Brain pericyte (primary cell): ENCODE measurements around the gene CBX1.

Experiments
- DNase-seq: peaks from one replicate; pipeline ENCODE4 v3.0.0-alpha.2; 2012; ENCODE audit warnings: low read depth, low spot score

Gene CBX1

DNA sequence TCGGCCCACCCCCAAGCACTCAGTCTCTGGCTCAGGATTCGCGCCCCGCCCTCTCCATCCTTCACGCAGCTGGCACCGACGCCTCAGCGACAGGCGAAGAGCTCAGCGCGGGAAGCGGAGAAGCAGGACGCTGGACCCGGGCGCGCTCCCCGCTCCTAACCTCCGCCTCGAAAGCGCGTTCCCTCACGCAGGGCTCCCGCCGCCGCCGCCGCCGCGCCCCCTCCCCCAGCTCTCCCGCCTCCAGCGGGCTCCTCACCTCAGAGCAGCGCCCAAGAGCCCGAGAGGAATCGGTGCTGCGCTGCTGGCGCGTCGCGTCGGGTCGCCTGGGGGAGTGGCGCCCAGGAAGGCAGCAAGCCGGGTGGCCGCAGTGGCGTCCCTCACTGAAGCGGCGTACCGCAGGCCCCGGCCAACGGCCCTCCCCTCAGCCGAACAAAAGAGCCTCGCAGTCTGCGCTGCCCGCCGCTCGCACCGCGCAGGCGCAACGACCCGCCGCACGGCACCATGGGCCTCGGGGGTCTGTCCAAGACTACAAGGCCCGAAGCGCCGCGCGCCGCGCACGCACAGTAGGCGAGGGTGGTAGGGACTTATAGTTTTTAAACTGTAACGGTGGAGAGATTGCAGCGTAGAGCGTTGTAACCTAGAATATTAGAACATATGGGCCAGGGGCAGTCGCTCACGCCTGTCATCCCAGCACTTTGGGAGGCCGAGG is at the start of gene CBX1:
TSS of gene CBX1 (minus strand) at position 467 of the 709 bp plus-strand sequence. CDS start 24,474 bp downstream, outside the sequence.
- peak; percentile 77 for DNase-seq

DNA sequence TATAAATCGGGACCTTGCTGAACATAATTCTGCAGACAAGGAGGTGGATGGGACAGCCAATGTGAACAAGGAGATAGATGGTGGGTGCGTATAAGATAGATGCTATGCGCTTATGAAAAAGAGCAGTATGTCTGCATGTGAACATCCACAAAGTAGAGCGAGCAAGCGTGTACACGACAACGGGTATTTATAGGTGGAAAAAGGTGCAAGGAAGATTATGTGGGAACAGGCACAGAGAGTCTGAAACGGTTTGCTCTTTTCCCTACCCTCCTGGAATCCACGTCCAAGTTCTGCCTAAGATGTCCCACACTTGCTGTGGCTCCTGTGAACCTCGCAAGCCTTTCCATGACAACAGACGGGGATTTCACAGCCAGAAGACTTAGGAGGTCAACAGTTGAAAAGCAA is 49.3 kb upstream of the CBX1 start:
- DNase-seq: no peak

DNA sequence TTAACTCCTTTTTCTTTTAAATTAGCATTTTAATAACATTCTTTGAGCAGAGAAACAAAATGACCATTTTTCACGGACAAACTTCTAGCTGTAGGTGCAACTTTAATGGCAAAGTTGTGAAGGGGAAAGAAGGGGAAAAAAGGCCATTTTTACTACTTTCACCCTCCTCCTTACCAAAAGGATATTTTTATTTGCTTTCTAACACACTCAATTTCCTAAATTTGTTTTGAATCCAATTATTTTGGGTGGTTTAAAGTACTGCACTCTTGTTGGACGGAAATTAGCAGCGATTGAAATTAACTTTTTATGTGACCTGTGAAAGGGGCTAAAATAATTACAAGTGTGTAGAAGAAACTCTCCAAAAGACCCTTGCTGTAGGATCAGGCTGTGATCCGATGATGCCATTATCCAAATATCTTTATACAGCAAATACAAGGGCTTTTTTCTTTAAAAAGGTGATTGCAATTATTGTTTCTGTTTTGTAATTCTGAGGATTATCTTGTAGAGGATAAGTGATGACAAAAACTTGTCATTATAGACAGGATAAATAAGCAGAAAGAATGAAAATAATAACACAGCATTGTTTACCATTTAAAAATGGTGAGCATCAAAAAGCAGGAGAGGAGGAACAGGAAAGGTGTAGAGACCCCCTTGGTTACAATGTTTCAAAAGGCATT is 48.6 kb upstream of the CBX1 start:
- no peak for DNase-seq

DNA sequence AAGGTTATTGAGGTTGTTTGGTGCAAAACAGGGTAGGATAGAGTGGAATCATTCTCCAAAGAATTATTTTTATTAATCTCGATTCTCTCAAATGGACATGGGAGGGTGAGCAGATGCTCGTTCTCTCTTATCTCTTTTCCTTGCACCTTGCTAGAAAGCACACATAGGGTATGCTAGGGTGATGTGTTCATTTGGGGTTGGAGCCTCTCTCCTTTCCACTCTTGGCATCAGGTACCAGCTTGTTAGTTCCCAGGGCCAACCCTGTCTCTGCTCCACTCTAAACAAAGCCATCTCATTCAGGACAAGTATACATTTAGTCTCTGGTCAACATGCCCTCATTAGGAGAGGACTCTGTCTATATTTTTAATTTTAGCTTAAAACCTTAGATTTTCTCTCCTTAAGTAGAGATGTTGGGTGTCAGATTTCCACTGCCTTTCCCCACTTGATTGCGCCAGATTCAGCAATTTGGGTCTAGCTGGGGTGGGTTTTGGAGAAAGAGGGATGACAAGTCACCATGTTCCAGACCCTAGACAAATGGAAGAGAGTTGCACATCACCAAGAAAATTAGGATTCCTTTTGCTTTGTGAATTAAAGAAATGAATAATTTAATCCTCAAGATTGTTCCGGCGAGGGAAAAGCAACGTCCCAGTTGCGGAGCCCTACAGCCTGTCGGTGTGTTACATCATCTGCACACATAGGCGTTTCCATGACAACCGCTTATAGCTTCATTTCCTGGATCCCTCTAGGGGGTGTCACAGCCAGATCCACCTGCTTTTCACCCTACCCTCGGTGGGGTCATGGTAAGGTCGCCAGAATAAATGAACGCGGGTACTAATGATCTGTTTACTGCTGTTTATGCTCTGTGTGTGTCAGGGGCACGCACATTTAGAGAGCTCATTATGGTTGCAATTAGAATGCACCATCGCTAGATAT is 47.8 kb upstream of the CBX1 start:
- no peak for DNase-seq

DNA sequence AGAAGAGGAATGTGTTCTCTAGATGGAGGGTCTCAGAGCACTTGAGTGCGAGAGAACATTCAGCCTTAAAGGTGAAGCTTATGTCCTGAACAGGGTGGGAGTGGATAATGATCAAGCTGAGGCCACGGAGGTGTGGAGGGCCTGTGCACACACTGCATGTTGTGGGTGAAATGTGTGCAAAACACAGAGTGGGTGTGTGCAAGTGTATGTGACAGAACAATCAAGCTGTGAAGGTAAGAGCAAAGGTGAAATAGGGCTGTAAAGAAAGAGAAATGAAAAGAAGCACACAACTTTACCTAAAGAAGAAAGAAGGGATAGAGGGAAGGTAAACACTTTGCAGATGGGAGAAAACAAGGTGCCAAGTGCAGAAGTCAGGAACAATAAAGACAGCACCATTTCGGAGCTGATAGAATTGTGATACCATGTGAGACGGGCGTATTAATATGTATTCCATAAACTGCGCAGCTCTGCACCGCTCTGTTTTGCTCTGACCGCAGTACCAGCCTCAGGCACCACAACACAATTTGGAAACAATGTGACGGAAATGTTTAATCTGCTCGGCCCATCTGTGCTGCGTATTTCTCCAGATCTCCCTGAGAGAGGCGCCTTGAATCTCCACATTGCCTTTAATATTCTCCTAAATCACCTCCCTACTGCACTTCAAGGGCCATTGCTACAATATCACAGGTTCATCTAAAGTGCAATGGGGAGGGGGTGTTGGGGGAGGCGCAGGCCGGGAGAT is 46.9 kb upstream of the CBX1 start:
- no peak for DNase-seq

DNA sequence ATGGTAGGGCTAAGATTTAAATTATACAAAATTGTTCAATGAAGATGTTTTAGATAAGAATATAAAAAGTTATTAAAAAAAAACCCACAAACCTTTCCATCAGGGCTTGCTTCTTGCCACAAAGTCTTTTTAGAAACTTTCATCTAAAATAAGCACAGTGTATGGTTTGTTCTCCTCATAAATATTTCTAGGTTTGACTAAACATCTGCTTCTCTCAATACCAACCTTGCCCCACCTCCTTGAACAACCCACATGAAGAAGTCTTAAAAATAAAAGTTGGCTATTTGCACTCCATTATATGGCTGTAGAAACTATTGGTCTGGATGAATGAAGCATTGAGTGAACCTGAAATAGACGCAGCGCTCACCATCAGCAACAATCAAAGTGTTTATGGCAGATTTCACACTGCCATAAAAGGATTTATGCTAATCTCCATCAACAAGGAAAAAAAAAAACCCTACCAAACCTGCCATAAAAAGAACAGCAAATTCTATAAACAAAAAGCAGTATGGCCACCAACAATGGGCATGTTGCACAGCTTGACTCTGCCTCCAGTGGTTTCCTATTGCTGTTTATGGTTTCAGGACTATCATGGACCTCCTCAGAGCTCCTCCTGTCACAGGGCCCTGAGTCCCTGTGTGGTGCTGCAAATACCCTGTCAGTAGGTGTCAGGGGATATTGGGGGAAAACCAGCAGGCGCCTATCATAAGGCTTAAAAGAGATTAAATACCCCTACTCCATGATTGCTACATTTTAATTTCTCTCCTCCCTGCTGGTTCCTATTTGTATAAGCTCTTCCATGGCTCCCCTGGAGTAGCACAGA is 43.9 kb upstream of the CBX1 start:
- no peak for DNase-seq

DNA sequence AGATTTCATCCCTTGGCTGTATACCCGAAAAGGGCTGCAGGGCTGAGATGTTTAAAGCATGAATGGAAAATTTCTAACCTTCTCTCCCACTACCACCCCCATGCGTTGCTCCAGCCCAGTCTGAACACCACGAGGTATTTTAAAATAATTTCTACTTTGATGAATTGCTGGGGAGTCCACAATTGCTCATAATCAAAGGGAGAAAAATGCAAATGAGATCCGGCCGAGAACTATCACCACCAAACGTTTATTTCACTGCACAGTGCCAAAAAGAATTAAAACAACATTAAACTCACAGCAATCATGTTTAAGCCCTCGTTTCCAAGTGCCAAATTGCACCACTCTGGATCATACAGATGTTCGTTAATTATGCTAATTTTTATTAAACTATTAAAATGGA is 43.0 kb upstream of the CBX1 start:
- no peak for DNase-seq

DNA sequence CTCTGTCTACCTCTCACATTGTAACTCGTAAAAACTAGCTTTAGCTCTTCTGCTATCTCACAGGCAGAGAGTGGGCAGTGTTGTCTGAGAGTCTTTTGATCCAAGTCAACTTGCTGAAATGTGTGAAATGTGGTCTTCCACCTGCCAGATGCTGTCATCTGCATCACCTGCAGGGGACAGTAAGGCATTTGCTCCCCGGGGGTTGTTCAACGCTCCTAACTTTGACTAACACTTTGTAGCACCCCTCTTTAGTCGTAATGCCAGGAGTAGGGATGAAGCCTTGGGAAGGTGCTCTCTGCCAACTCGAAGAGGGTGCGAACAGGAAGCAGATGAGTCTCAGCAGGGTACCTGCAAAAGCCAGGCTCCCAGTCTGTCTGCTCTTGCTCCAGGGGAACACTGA is 42.4 kb upstream of the CBX1 start:
- no peak for DNase-seq

DNA sequence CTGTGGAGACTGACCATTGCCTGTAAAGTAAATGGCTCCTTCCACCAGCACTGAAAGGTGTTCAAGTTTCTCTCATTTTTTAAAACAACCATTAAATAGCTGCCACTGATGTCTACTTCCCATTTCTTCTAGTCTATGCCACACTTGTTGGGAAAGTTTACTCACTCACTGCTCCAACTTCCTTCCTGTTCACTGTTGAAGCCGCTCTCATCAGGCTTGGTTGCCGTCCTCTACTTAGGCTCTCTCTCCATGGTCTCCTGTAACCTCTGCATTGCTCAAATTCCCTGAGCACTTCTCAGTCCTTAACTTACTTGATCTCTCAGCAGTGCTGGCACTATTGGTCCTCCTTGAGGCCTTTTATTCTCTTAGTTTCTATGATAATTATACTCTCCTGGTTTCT is 38.7 kb upstream of the CBX1 start:
- no peak for DNase-seq

DNA sequence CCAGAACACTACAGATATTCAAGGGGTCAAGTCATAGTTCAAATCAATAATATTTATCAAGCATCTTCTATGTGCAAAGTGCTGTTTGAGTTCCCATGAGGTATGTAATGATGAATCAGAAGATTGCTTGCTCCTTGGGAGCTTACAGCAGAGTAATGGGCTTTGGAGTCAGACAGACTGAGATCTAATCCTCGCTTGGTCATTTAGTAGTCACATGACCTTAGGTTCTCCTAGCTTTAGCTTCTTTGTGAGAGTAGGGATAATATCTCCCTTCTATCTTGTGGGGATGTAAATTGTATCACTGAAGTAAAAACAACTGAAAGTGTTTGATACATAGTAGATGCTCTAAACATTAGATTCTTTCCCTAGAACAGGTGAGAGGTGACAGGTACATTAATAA is 36.4 kb upstream of the CBX1 start:
- DNase-seq: no peak

DNA sequence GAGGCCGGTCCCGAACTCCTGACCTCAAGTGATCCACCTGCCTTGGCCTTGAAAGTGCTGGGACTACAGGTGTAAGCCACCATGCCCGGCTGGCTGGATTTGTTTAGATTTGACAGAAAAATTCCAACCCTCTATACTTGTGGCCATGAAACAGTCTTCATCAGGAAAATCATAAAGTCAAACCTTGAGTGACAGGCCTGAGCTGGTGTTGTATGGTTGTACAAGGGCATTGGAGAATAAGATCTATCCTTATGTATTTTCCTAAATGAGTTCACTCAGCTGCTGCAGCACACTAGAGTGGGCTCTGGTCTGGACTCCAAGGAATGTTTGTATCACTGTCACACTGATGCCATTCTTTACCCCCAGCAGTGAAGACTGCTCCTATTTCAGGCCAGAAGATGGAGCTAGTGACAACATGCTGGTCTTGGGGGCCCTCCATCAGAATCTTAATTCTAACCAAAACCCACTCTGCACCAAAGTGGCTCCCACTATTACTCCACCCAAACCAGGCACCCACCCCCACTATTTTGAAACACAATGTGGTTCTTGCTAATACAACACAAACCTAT is 33.7 kb upstream of the CBX1 start:
- DNase-seq: no peak

DNA sequence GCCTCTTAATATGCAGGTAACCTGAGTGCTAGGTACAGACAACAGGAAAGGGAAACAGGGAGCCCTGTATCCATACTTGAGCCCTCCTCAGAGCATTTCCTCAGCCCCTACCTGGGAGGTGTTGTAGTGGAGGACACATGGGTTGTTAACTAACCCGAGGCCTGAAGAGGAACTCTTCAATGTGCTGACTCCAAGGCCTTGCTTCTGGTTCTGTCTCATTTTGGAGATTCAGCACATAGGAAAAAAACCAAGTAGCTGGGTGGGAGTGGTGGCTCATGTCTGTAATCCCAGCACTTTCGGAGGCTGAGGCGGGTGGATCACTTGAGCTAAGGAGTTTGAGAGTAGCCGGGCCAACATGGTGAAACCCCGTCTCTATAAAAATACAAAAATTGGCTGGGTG is 31.1 kb upstream of the CBX1 start:
- DNase-seq: no peak

DNA sequence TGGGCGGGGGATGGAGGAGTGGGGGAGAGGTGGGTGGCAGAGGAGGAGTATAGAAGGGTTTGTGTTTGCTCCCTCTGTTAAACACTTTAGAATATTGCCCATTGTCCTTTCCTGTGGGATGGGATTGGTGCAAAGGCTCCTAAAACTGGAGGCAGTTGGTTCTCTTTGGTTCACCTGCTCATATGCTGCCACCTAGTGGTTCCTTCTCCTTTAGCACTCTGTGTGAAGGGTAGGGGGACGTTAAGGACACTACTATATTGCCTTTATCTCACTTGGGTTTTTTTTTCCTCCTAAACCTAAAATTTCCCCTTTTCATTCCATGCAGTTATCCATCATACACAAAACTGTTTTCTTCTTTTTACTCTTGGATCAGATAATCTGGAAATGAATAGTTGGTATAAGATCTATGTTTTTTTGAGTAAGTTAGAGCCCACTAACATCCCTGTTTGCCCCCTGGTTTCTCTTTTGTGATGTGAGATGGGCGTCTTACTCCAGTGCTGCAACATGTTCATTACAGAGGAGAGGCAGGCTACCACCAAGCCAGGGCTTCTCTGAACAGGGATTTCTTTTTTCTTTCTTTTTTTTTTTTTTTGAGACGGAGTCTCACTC is 30.0 kb upstream of the CBX1 start:
- DNase-seq: no peak

DNA sequence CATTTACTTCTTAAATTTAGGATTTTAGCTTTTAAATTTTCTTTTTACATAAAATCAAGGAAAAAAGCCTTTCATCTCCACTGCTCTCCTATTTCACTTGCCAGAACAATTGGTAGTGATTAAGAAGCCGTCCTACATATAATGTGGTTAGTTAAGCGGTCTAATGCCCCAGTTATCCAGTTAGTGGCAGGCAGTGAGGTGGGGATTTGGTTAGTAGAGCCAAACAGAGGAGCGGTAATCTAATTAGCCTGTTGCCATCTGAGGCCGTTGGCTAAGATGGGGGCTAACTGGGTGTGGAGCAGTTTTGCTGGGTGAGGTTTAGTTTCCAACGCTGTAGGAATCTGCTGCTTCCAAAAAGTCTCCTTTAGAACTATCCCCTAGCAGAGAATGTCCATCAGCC is 28.7 kb upstream of the CBX1 start:
- no peak for DNase-seq

DNA sequence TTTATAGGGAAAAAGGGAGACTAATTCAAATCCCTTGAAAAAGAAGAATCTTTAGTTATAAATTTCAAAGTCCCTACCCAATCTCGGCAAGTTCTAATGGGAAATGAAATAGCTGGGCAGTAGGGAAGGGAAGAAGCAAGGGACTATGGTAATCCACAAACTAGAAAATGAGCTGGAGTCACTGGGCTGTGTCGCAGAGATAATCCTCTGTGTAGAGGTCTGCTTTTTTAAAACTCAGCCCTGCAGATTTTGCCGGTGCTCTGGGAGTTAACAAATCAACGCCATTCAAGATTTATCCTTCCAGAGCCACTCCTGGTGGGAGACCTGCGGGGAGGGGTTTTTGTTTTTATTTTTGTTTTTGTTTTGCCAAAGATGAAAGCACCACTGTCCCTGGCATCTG is 27.1 kb upstream of the CBX1 start:
- DNase-seq: no peak

DNA sequence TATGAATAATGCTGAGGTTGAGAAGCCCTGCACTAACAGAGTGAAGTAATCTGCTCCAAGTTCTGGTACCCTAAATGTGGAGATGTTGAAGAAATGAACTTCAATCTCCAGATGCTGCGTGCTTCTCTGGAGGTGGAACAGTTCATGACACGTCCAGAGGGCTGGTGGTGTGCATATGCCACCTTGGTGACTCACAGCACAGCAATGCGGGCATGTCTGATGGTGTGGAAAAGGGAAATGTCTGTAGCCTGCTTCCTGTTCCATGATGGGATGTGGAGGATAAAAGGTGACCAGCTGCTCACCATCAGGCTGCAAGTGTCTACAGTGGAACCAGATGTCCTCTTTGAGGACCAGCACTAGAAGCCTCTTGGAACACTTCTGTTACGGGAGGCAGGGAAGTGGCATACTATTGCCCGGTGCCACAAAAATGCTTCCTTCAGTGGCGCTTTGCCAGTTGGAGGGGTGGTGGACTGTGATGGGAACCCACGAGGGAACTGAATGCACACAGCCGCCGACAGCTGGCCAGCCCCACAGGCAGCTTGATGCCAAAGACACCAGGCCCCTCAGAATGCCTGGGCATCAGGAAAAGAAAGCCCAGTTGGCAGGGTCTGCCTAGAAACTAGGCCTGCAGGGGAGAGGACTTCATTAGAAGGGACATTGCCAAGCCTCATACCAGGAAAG is 26.2 kb upstream of the CBX1 start:
- DNase-seq: no peak

DNA sequence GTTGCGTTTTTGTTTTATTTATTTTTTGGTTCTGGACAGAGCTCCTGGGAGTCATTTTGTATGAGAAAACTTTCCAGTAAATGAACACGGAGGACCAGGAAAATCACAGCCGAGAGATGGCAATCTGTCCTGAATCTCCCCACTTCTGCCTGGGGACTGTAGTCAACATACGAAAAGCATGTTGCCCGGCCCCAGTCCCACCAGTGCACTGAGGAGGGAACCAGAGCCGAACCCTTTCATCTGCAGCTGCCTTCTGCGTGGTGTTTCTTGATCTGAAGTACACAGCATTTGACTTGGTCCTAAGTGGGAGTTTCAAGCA is 25.2 kb upstream of the CBX1 start:
- DNase-seq: no peak

DNA sequence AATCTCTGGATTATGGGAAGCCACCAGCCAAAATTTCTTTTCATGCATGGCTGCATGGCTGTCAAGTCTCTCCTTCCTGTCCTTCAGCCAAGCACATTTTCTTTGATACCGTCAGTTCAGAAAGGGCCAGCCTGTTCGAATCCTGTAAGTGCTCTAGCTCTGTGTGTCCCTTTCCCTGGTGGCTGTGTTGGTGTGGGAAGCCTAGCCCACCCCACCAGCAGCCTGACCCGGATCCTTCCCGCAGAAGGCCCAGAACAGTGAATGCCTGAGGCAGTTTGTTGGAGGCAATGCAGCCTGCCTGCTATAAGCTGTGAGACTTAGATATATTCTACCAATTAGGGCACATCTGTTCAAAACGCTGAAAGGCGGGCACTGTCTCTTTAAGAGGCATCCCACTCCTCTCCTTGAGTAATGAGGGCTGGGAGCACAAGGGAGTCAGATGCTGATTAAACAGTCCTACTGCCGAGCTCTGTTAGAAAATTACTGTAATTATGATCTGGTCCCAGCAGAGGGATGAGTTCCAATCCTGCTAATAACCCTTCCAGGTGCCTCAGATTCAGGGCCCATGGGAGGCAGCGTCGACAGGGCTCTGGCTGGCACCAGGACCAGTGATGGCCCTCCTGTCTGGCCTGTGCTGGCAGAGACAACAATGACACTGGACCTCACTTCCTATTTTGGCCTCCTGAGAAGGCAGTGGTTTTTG is 24.7 kb upstream of the CBX1 start:
- DNase-seq: no peak

DNA sequence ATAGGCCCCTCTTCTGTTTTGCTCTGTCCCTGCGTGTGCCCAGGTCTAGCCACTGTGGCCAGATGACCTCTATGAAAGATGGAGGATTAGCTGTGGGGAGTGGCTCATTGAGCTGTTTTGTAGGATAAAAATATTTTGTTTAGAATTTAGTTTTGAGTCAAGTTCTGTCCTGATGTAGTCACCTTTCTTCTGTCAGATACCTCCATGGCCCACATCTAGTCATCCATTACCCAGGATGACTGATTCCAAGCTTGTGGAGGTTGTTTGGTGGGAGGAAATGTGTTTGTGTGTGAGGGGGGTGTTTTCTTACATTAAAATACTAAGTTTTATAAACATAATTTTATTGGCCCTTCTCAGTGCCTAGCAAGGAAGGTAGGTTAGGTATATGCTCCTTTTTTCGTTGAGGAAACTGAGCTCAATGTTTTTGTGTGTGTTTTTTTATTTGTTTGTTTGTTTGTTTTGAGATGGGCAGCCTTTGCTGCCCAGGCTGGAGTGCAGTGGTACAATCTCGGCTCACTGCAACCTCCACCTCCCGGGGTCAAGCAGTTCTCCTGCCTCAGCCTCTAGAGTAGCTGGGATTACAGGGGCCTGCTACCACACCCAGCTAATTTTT is 22.6 kb upstream of the CBX1 start:
- no peak for DNase-seq
